ENCODE results near the gene FIZ1.

Gene FIZ1

DNA sequence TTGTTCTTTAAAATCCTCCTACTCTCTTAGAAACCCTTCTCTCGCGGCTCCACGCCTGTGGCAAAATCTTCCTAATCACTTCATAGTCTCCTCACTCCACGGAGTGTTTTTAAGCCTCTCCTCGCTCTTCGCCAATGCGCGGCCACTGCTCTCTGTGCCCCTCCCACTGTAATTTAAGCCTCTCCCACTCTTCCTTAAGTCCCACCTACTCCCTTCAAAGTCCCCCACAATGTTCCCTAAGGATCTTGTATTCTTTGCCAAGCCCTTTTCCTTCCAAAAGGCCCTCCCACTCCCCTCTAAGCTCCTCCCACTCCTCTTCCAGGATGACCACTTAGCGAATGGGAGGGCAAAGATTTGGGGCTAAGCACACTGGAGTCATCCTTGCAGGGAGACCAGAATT, 1.3 kb downstream of the FIZ1 start:
- no peaks in the 10 kb centered on the region for H3K27me3 Mint-ChIP-seq (ENCODE audit: low read depth)
- peak overlapping the region; percentile 32 to 91 (median 34) for H3K4me3 Mint-ChIP-seq
- no peaks in the 10 kb centered on the region for H3K9me3 Mint-ChIP-seq
- TF ChIP-seq, protein P1, sequence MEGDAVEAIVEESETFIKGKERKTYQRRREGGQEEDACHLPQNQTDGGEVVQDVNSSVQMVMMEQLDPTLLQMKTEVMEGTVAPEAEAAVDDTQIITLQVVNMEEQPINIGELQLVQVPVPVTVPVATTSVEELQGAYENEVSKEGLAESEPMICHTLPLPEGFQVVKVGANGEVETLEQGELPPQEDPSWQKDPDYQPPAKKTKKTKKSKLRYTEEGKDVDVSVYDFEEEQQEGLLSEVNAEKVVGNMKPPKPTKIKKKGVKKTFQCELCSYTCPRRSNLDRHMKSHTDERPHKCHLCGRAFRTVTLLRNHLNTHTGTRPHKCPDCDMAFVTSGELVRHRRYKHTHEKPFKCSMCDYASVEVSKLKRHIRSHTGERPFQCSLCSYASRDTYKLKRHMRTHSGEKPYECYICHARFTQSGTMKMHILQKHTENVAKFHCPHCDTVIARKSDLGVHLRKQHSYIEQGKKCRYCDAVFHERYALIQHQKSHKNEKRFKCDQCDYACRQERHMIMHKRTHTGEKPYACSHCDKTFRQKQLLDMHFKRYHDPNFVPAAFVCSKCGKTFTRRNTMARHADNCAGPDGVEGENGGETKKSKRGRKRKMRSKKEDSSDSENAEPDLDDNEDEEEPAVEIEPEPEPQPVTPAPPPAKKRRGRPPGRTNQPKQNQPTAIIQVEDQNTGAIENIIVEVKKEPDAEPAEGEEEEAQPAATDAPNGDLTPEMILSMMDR (IDR thresholded peaks at IDR 0.05; ENCODE audit: unreplicated experiment in 3 of 3): no peak
- peak overlapping the region in 2 of 3 experiments; percentile 40 to 81 for H3K27ac Mint-ChIP-seq
- H3K4me1 Mint-ChIP-seq: peaks cover 12% of the 10 kb centered on the region
- H3K36me3 Mint-ChIP-seq (ENCODE audit: low read depth): peaks cover 46% of the 10 kb centered on the region

DNA sequence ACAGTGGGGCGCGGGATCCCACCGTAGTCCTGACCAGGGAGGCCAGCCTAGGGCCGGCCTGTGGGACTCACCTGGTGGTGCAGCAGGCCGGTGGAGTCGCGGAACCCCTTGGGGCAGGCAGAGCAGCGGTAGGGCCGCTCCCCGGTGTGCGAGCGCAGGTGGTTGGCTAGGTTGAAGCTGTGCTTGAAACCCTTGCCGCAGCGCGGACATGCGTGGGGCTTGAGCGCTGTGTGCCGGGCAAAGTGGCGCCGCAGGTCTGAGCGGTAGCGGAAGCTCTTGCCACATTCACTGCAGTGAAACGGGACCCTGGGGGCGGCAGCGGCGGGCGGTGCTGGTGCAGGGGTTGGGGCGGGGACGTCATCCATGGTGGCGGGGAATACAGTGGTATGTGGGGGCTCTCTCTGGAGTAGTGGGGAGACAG, 1.8 kb downstream of the FIZ1 start:
- peak overlapping the region in 1 of 3 experiments; percentile 35 for H3K27ac Mint-ChIP-seq
- H3K9me3 Mint-ChIP-seq: no peaks in the 10 kb centered on the region
- no peaks in the 10 kb centered on the region for H3K27me3 Mint-ChIP-seq (ENCODE audit: low read depth)
- no peak overlapping the region for H3K4me3 Mint-ChIP-seq
- H3K4me1 Mint-ChIP-seq: peaks cover 12% of the 10 kb centered on the region
- peaks cover 46% of the 10 kb centered on the region for H3K36me3 Mint-ChIP-seq (ENCODE audit: low read depth)
- TF ChIP-seq, protein P1 (IDR thresholded peaks at IDR 0.05; ENCODE audit: unreplicated experiment in 3 of 3): no peak

DNA sequence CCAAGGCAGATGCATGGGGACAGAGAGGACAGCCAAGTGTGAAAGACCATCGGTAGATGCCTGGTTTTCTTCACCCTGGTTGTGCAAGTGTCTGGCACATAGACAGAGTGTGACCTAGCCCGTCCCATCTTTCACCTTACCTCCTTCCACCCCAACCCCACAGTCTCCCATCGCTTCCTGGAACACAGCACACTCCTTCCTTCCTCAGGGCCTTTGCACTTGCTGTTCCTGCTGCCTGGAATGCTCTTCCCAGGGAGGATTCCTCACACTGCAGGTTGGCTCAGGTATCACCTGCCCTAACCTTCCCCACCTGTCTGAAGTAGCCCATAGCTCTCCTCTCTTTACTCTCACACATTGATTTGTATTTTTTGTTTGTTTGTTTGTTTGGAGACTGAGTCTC, 3.0 kb downstream of the FIZ1 start:
- no peaks in the 10 kb centered on the region for H3K9me3 Mint-ChIP-seq
- H3K4me1 Mint-ChIP-seq: peaks cover 12% of the 10 kb centered on the region
- no peaks in the 10 kb centered on the region for H3K27me3 Mint-ChIP-seq (ENCODE audit: low read depth)
- TF ChIP-seq, protein P1 (IDR thresholded peaks at IDR 0.05; ENCODE audit: unreplicated experiment in 3 of 3): no peak
- peaks cover 51% of the 10 kb centered on the region for H3K36me3 Mint-ChIP-seq (ENCODE audit: low read depth)
- peak overlapping the region in 2 of 3 experiments; percentile 39 to 62 for H3K4me3 Mint-ChIP-seq
- H3K27ac Mint-ChIP-seq: peak overlapping the region in 1 of 3 experiments; percentile 24

DNA sequence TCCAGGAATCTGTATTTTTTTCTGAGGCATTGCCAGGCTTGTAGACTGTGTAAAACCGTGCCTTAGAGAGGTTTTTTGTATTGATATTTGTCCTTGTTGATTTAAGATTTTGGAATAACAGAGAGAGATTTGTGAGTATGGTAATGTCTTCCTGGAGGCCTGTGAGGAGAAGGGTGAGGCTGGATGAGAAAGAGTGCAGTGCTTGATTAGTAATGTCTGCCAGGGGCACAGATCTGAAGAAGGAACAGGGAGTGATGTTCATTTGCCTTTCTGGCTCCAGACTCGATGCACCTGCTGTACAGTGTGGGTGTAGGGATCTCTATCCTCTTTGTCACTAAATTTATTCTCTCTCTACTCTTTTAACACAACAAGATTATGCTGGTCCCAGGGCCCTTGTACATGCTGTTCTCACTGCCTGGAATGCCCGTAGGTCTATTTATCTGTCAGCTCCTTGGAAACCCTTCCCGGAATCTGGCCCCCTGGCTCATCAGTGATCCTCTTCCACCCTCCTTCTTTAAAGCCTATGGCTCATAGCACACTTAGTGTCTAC, 4.2 kb downstream of the FIZ1 start:
- Mint-ChIP-seq H3K9me3 (no peaks in the 10 kb centered on the region), H3K27ac (peak overlapping the region in 2 of 3 experiments; percentile 6 to 12), H3K36me3 (ENCODE audit: low read depth) (peaks cover 53% of the 10 kb centered on the region), H3K4me3 (peak overlapping the region in 1 of 3 experiments; percentile 11), H3K4me1 (peaks cover 12% of the 10 kb centered on the region), H3K27me3 (ENCODE audit: low read depth) (no peaks in the 10 kb centered on the region)
- TF ChIP-seq, protein P1 (IDR thresholded peaks at IDR 0.05; ENCODE audit: unreplicated experiment in 3 of 3): no peak

DNA sequence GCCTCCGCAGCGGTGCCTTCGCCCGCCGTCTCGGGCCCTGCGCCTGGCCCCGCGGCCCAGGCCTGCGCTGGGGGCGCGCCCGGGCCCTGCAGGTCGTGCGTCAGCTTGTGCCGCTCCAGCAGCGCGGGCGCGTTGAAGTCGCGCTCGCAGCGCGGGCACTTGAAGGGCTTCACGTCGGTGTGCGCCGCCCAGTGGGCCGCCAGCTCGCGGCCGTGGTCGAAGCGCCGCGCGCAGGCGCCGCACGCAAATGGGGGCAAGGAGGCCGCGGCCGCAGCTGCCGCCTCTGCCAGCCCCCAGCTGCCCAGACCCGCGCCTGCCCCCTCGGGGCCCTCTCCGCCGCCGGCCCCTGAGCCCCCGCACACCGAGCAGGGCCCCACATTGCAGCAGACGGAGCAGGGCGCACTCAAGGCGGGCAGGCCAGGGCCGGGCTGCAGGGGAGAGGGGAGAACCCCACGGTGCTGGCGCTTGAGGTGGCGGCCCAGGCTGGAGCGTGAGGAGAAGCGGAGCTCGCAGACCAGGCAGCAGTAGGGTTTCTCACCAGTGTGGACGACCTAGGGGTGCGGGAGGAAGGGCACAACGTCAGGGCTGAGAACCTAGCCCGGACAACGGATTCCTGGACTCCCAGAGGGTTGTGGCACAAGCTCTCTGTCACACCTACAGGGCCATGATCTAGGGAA, 6.1 kb downstream of the FIZ1 start:
- Mint-ChIP-seq H3K27me3 (ENCODE audit: low read depth) (no peaks in the 10 kb centered on the region), H3K36me3 (ENCODE audit: low read depth) (peaks cover 47% of the 10 kb centered on the region), H3K27ac (peak overlapping the region in 1 of 3 experiments; percentile 43), H3K4me3 (no peak overlapping the region), H3K4me1 (peaks cover 5% of the 10 kb centered on the region), H3K9me3 (no peaks in the 10 kb centered on the region)
- TF ChIP-seq, protein P1 (IDR thresholded peaks at IDR 0.05; ENCODE audit: unreplicated experiment in 3 of 3): no peak
